ENCODE results near the gene ABT1.

DNA sequence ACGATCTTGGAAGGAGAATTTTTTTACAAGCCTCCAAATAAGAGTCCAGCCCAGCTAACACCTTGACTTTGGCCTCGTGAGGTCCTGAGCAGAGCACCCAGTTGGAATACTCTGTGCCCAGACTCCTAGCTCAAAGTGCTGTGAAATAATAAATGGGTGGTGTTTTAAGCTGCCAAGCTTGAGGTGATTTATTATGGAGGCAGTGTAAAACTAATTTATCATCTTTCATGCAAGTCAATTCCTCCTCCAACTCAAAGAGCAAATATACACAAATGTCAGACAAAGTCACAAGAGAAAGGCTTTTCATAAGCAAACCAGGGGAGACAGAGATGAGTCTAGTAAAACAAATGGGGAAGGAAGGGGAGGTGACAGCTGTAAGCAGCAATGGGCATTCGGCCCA lies 12.7 kb downstream of the ABT1 start:
- no peak for TF ChIP-seq EZH2phosphoT487 (IDR thresholded peaks at IDR 0.05; ENCODE audit: insufficient read depth, low read depth)
- no peak for TF ChIP-seq EZH2 (IDR thresholded peaks at IDR 0.05; ENCODE audit: insufficient read depth, poor library complexity, severe bottlenecking)

Measured in GM23248 (cell line).